Measurements from ENCODE around the gene MUC5AC. TPM values are rescaled to one million over a fixed set of nuclear protein-coding genes. Genes with fewer than 3 reads are reported as not detected.
"Not testable (repeated sequence)": the region's sequence is repeated elsewhere in the genome, so short reads cannot be mapped to it uniquely, and the experiment has no call there.

The MUC5AC gene
- total RNA-seq, 6 experiments from 2014 or later, result not detected

- Mint-ChIP-seq H3K27me3 (ENCODE audit: insufficient read depth) (peaks cover 1% of the 10 kb centered on the region), H3K9me3 (peaks cover 34% of the 10 kb centered on the region), H3K4me1 (ENCODE audit: low read depth) (no peaks in the 10 kb centered on the region), H3K27ac (no peak overlapping the region), H3K4me3 (no peak overlapping the region), H3K36me3 (ENCODE audit: low read depth) (0 out of 2 replicates have a peak, but pooled peaks cover 11% of the 10 kb centered on the region)
- no peak for TF ChIP-seq CTCF (IDR thresholded peaks at IDR 0.05)
- no peak for DNase-seq
These were observed 84.5 kb downstream of the MUC5AC start for GRCh38 chr11:1242289-1242688.

- not testable (repeated sequence) for H3K4me1 Mint-ChIP-seq (ENCODE audit: low read depth); DNase-seq; H3K27ac Mint-ChIP-seq; H3K27me3 Mint-ChIP-seq (ENCODE audit: insufficient read depth); H3K4me3 Mint-ChIP-seq
- Mint-ChIP-seq H3K36me3 (ENCODE audit: low read depth) (0 out of 2 replicates have a peak, but pooled peaks cover 11% of the 10 kb centered on the region), H3K9me3 (peaks cover 34% of the 10 kb centered on the region)
These were observed 85.0 kb downstream of the MUC5AC start for GRCh38 chr11:1242751-1243150.

DNA sequence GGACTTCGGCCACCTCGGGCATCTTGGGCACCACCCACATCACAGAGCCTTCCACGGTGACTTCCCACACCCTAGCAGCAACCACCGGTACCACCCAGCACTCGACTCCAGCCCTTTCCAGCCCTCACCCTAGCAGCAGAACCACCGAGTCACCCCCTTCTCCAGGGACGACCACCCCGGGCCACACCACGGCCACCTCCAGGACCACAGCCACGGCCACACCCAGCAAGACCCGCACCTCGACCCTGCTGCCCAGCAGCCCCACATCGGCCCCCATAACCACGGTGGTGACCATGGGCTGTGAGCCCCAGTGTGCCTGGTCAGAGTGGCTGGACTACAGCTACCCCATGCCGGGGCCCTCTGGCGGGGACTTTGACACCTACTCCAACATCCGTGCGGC, 85.8 kb downstream of the MUC5AC start:
- not testable (repeated sequence) for DNase-seq; H3K4me1 Mint-ChIP-seq (ENCODE audit: low read depth); H3K4me3 Mint-ChIP-seq; H3K27me3 Mint-ChIP-seq (ENCODE audit: insufficient read depth); H3K27ac Mint-ChIP-seq
- Mint-ChIP-seq H3K36me3 (ENCODE audit: low read depth) (0 out of 2 replicates have a peak, but pooled peaks cover 11% of the 10 kb centered on the region), H3K9me3 (peaks cover 34% of the 10 kb centered on the region)

- not testable (repeated sequence) for H3K4me3 Mint-ChIP-seq; H3K4me1 Mint-ChIP-seq (ENCODE audit: low read depth); H3K27me3 Mint-ChIP-seq (ENCODE audit: insufficient read depth); DNase-seq; H3K27ac Mint-ChIP-seq
- Mint-ChIP-seq H3K9me3 (peaks cover 35% of the 10 kb centered on the region), H3K36me3 (ENCODE audit: low read depth) (0 out of 2 replicates have a peak, but pooled peaks cover 11% of the 10 kb centered on the region)
These were observed 86.8 kb downstream of the MUC5AC start for GRCh38 chr11:1244557-1244956.

DNA sequence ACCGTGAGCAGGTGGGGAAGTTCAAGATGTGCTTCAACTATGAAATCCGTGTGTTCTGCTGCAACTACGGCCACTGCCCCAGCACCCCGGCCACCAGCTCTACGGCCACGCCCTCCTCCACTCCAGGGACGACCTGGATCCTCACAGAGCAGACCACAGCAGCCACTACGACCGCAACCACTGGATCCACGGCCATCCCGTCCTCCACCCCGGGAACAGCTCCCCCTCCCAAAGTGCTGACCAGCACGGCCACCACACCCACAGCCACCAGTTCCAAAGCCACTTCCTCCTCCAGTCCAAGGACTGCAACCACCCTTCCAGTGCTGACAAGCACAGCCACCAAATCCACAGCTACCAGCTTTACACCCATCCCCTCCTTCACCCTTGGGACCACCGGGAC, 88.0 kb downstream of the MUC5AC start:
- H3K27ac Mint-ChIP-seq; H3K27me3 Mint-ChIP-seq (ENCODE audit: insufficient read depth); H3K4me3 Mint-ChIP-seq; H3K4me1 Mint-ChIP-seq (ENCODE audit: low read depth); DNase-seq: not testable (repeated sequence)
- Mint-ChIP-seq H3K9me3 (peaks cover 42% of the 10 kb centered on the region), H3K36me3 (ENCODE audit: low read depth) (peaks cover 11% of the 10 kb centered on the region; the same call in 1 of the 2 replicates)

DNA sequence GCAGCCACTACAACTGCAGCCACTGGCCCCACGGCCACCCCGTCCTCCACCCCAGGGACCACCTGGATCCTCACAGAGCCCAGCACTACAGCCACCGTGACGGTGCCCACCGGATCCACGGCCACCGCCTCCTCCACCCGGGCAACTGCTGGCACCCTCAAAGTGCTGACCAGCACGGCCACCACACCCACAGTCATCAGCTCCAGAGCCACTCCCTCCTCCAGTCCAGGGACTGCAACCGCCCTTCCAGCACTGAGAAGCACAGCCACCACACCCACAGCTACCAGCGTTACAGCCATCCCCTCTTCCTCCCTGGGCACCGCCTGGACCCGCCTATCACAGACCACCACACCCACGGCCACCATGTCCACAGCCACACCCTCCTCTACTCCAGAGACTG, 88.5 kb downstream of the MUC5AC start:
- Mint-ChIP-seq H3K36me3 (ENCODE audit: low read depth) (peaks cover 17% of the 10 kb centered on the region; the same call in 1 of the 2 replicates), H3K9me3 (peaks cover 45% of the 10 kb centered on the region)
- not testable (repeated sequence) for DNase-seq; H3K4me1 Mint-ChIP-seq (ENCODE audit: low read depth); H3K4me3 Mint-ChIP-seq; H3K27me3 Mint-ChIP-seq (ENCODE audit: insufficient read depth); H3K27ac Mint-ChIP-seq

- H3K36me3 Mint-ChIP-seq (ENCODE audit: low read depth), result peaks cover 14% of the 10 kb centered on the region; the same call in 1 of the 2 replicates
- H3K9me3 Mint-ChIP-seq, result peaks cover 45% of the 10 kb centered on the region
- not testable (repeated sequence) for H3K27me3 Mint-ChIP-seq (ENCODE audit: insufficient read depth); H3K4me3 Mint-ChIP-seq; DNase-seq; H3K4me1 Mint-ChIP-seq (ENCODE audit: low read depth); H3K27ac Mint-ChIP-seq
These were observed 89.3 kb downstream of the MUC5AC start for GRCh38 chr11:1247026-1247425.

DNA sequence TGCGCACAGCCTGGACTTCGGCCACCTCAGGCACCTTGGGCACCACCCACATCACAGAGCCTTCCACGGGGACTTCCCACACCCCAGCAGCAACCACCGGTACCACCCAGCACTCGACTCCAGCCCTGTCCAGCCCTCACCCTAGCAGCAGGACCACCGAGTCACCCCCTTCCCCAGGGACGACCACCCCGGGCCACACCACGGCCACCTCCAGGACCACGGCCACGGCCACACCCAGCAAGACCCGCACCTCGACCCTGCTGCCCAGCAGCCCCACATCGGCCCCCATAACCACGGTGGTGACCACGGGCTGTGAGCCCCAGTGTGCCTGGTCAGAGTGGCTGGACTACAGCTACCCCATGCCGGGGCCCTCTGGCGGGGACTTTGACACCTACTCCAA, 91.2 kb downstream of the MUC5AC start:
- H3K4me1 Mint-ChIP-seq (ENCODE audit: low read depth); H3K36me3 Mint-ChIP-seq (ENCODE audit: low read depth); DNase-seq; H3K27me3 Mint-ChIP-seq (ENCODE audit: insufficient read depth); H3K4me3 Mint-ChIP-seq; H3K27ac Mint-ChIP-seq: not testable (repeated sequence)
- H3K9me3 Mint-ChIP-seq, result peaks cover 38% of the 10 kb centered on the region

- not testable (repeated sequence) for H3K4me3 Mint-ChIP-seq; H3K4me1 Mint-ChIP-seq (ENCODE audit: low read depth); DNase-seq; H3K27me3 Mint-ChIP-seq (ENCODE audit: insufficient read depth); H3K36me3 Mint-ChIP-seq (ENCODE audit: low read depth); H3K27ac Mint-ChIP-seq
- H3K9me3 Mint-ChIP-seq, result peaks cover 40% of the 10 kb centered on the region
These were observed 92.7 kb downstream of the MUC5AC start for GRCh38 chr11:1250411-1250810.

Other genes starting within 250 kb of the MUC5AC start
- gene CHID1, start 247.1 kb upstream of the MUC5AC start, total RNA-seq (2021; fragmentation: NEBNext Ultra II Directional; extraction: Animal tissue kit (Norgen Biotek cat#: 25700)), result 100 to 1,000 TPM; 116 to 145 (median 133) TPM
- 10 to 100 TPM; 65.4 to 73.4 (median 70.9) TPM for gene AP2A2, start 232.1 kb upstream of the MUC5AC start, total RNA-seq (2021; fragmentation: NEBNext Ultra II Directional; extraction: Animal tissue kit (Norgen Biotek cat#: 25700))
- not detected for gene MUC6, start 121.2 kb upstream of the MUC5AC start, total RNA-seq (2021; fragmentation: NEBNext Ultra II Directional; extraction: Animal tissue kit (Norgen Biotek cat#: 25700))
- gene MUC2, start 83.1 kb upstream of the MUC5AC start, total RNA-seq (2021; fragmentation: NEBNext Ultra II Directional; extraction: Animal tissue kit (Norgen Biotek cat#: 25700)), result under 1 TPM in 1 of 6 experiments, not detected in 5; 0.24 TPM
- not detected for gene MUC5B, start 65.1 kb downstream of the MUC5AC start, total RNA-seq (2021; fragmentation: NEBNext Ultra II Directional; extraction: Animal tissue kit (Norgen Biotek cat#: 25700))
- 10 to 100 TPM; 41.4 to 53.6 (median 49.0) TPM for gene TOLLIP, start 151.7 kb downstream of the MUC5AC start, total RNA-seq (2021; fragmentation: NEBNext Ultra II Directional; extraction: Animal tissue kit (Norgen Biotek cat#: 25700))
- under 1 TPM in 5 of 6 experiments, not detected in 1; 0.14 to 0.99 (median 0.47) TPM for gene BRSK2, start 232.0 kb downstream of the MUC5AC start, total RNA-seq (2021; fragmentation: NEBNext Ultra II Directional; extraction: Animal tissue kit (Norgen Biotek cat#: 25700))

Measured in HFFc6 (cell line).